Umbilical cord (tissue), 2 donors: ENCODE measurements around the gene ELFN1. TPM values are rescaled to one million over a fixed set of nuclear protein-coding genes. Genes with fewer than 3 reads are reported as not detected.

ENCODE experiments used
- DNase-seq: peaks from one replicate; pipeline ENCODE4 v3.0.0-alpha.2; 2015; ENCODE audit warnings: low spot score
- total RNA-seq: library from RNA; depleted of rRNA; stranded (reverse); fragments of >200 nt; gene quantifications from one replicate; pipeline ENCODE4 v1.2.3, GENCODE V29; 2014; ENCODE audit warnings: low replicate concordance; ENCODE audit not compliant: insufficient read depth

The ELFN1 gene
- total RNA-seq, 1 donor from 2014 or later: 0.96 TPM

DNA sequence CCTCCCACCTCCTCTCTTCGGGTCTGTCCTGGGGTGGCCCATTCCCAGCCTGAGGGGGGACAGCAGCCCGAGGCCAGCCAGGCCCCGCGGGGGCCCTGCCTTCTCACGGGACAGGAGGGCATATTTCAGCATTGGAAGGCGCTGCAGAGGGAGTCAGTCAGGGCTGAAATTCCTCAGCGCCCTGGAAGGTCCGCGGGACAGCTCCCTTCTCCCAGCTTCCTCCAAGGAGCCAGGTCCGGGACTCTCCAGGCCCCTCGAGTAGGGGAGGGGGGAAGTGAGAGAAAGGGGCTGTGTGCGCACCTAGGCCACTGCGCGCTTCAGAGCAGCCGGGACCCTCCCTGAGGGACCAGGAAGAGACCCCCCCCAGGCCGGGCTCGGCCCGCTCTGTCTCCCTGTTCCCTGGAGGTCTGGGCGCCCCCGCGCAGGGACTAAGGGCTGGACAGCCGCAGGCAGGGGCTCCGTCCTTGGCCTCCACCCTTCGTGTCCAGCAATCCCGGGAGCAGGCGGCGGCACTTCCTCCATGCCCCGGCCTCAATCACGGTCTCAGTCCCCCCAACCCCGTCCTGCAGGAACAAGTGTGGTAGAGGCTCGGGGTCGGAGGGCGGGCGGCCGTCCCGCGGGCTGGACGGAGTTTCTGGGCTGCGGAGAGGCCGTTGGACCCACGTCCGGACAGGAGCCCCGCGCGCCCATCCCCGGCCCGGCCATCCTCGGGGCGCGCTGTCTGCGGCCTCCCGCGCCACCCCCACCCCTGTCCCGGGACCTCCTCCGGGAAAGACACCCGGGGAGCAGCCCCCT lies 6.0 kb upstream of the ELFN1 start:
- DNase-seq: no peak

GRCh38 chr7:1664711-1665548 lies 5.1 kb upstream of the ELFN1 start:
- DNase-seq: peak; percentile 69

GRCh38 chr7:1665549-1666316 lies 4.3 kb upstream of the ELFN1 start:
- DNase-seq: peak; percentile 27

DNA sequence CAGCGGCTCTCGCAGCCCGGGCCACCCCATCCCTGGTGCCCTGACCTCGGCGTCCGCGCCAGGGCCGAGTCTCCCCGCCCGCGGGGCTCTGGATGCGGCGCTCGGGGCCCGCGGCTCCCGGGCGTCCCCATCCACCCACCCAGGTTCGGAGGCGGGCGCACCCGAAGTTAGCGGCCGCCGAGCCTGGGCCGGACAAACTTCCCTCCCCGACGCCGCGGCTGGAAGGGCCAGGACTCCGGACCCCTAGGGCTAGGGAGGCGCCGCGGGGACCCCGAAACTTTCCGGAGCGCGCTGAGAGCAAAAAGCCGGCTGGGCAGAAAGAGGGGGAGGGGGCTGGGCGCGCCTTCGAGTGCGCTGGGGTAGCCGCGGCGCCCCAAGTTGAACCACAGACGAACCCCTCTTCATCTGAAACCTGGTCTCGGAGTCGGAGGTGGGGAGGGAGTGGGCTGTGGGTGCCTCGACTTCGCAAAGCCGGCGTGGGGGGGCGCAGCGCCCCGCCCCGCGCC lies 3.7 kb upstream of the ELFN1 start:
- no peak for DNase-seq

DNA sequence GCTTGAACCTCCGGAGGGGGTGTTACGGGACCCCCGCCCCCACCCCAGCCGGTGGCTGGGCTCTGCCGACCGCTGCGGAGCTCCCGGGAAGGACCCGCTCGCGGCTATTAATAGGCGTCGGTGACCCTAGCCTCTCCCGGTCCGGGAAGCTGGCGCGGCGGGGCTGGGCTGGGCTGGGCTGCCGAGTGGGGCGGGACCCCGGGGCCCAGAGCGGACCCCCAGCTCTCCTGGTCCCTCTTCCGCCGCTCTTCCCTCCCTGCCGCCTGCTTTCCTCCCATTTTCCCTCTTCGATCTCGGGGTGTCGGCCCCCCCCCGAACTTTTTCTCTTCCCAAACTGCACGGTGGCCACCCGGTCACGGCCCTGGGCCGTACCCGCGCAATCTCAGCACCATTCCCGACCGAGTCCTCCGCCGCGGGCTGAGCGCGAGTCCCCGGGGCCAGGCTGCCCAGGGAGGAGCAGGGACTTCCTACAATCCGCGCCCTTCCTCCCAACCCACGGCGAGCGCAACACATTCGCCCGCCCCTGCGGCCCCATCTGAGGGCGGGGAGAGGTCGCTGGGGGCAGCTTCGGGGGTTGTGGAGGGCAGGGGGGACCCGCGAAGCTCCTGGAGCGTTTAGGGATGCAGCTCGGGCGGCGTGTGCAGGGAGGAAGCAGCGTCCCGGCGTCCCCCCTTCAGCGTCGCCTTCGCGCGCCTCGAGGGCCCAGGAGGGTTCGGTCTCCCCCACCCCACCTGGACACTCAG lies 3.1 kb upstream of the ELFN1 start:
- DNase-seq: no peak

GRCh38 chr7:1667566-1668395 lies 2.3 kb upstream of the ELFN1 start:
- DNase-seq: no peak

DNA sequence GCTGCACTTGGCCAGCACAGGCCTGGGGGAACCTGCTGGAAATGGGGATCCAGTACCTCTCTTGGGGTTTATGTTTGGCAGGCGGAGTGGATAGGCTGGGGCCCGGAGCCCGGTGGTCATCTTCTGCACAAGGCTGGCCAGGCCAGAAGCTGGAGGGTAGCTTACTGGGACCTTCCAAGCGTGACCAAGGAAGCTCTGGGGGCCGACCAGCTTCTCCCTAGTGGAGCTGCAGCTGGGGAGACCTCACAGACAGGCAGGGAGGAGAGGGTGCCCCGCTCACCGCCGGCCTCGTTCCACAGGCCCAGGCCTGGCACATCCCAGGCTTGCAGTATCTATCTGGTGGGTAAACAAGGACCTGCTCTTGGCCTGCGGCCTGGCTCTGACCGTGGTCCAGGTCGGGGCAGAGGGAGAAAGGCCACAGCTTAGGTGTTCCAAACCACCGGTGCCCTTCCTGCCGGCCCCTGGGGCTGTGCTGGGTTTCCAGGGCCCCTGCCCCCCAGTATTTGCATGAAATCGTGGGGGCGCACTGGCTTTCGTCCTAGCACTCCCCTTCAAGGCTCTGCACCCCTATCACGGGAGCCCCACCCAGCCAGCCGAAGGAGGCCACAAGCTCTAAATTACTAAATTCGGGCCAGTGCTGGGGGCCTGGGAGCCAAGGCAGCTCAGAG lies 1.5 kb upstream of the ELFN1 start:
- no peak for DNase-seq

- DNase-seq: peak; percentile 59
These were observed 769 bp upstream of the ELFN1 start for GRCh38 chr7:1669064-1669951.

- no peak for DNase-seq
These were observed 967 bp downstream of the ELFN1 start for GRCh38 chr7:1670894-1671593.

GRCh38 chr7:1671594-1672451 lies 1.7 kb downstream of the ELFN1 start:
- DNase-seq: no peak

- no peak for DNase-seq
These were observed 2.9 kb downstream of the ELFN1 start for GRCh38 chr7:1672851-1673486.

GRCh38 chr7:1673581-1674118 lies 3.6 kb downstream of the ELFN1 start:
- DNase-seq: no peak

- no peak for DNase-seq
These were observed 4.3 kb downstream of the ELFN1 start for GRCh38 chr7:1674161-1675035.

DNA sequence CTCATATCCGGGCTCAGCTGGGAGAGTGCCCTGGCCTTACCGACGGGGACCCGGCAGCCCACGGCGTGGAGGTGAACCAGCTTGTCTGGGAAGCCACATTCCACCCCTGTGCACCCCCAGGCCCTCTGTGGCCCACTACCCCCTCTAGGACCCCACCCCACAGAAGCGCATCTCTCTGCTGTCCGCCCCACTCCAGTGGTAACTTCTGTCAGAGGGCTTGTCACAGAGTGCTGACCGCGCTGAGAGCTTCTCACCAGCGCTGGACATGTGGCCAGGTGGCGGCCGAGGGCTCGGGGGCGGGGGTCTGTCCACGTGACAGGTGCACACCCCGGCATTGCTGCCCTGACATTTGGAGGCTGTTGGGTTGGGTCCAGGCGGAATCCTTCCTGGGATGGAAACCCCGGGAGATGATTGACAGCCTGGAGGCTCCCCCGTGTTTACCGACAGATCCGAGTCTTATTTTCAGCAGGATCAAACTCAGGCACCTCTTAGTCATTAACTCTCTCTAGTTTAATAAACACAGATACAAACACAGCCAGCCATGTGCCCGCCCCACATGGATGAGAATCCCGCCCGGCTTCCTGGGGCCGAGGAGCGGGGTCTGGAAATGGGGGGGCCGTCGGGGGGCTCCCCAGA lies 5.1 kb downstream of the ELFN1 start:
- no peak for DNase-seq
